ENCODE results near the gene PSD2.

The PSD2 gene

DNA sequence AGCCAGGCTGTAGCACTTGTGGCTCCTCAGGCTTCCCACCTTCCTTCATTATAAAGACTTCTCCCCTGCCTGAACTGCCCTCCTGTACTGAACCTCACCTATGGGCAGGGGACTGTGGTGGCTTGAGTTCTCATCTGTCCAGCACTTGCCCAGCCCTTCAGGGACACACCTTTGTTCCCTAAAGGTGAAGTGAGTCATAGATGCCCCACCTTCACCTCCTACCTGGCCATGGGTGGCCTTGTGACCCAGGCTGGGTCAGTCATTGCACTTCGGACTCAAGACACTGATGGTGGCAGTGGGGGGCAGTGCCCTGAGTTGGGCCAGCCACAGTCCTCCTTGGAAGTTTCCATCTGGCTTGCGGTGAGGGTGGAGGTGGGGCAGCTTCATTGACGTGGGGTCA, 26.1 kb upstream of the PSD2 start:
- TF ChIP-seq GATA1 (IDR thresholded peaks at IDR 0.05; ENCODE audit: low read depth, low read length) (no peak), POLR2A (IDR thresholded peaks at IDR 0.05; ENCODE audit: low read length) (no peak)
- no peak for DNase-seq

DNA sequence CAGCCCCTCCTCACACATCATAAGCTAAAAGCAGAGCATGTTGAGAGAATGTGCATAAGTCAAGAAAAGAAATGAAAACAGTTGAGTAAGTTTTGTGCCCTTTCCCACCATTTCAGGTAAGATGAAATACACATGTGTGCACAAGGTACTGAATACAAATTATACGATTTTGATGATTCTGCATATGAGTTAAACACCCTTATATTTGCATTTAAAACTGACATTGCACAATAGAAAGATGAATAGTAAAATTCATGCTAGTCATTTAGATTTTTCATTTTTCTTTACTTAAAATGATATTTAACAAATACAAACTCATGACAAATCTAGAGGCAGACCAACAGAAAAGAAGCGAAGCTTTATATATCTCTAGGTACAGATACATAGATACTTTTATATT, 24.9 kb upstream of the PSD2 start:
- no peak for DNase-seq
- TF ChIP-seq GATA1 (IDR thresholded peaks at IDR 0.05; ENCODE audit: low read depth, low read length), result no peak
- TF ChIP-seq POLR2A (IDR thresholded peaks at IDR 0.05; ENCODE audit: low read length), result no peak

DNA sequence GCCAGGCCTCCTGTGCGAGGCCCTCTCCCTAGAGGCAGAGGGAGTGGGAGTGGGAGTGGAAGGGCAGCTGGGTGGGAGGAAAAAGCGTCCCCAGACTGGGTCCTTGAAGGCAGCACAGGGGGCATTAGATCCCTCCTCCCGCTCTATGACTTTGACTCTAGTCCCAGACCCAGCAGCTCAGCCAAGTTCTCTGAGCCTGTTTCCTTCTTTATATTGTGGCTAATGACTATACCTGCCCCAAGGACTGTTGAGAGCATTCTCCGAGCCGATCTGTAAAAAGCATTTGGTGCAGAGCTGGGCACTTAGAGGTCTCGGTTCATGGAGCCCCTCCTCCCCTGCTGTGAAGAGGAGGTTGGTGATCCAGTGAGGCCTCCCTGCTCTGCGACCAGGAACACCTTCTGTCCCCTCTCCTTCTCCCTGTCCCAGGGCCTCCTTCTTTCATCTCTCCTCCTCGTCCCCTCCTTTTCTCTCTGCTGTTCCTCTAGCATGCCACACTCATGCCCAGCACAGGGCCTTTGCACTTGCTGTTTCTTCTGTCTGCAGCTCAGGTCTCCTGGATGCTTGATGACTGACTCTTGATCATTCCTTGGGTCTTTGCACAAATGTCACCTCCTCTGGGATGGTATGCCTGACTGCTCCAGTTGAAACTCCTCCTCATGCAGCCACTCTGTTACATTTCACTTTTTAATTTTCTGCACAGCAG, 23.4 kb upstream of the PSD2 start:
- DNase-seq, result no peak
- TF ChIP-seq POLR2A (IDR thresholded peaks at IDR 0.05; ENCODE audit: low read length) (no peak), GATA1 (IDR thresholded peaks at IDR 0.05; ENCODE audit: low read depth, low read length) (no peak)

DNA sequence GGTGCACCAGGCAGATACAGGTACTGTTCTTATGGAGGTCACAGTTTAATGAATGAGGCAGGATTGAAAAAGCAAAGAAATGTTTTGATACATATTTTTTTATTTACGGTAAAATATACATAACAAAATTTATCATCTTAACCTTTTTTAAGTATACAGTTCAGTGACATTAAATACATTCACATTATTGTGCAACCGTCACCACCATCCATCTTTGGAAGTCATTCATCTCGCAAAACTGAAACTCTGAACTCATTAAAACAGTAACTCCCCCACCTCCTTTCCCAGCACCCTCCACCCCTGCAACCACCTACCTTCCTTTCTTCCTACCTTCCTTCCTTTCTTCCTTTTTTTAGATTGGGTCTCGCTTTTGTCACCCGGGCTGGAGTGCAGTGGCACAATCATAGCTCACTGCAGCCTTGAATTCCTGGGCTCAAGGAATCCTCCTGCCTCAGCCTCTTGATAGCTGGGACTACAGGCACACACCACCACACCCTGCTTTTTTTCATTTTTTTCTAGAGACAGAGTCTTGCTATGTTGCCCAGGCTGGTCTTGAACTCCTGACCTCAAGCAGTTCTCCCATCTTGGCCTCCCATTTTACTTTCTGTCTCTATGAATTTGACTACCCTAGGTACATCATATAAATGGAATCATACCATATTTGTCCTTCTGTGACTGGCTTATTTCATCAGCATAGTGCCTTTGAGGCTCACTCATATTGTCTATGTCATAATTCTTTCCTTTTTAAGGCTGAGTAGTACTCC, 22.5 kb upstream of the PSD2 start:
- TF ChIP-seq POLR2A (IDR thresholded peaks at IDR 0.05; ENCODE audit: low read length) (no peak), GATA1 (IDR thresholded peaks at IDR 0.05; ENCODE audit: low read depth, low read length) (no peak)
- DNase-seq, result no peak

DNA sequence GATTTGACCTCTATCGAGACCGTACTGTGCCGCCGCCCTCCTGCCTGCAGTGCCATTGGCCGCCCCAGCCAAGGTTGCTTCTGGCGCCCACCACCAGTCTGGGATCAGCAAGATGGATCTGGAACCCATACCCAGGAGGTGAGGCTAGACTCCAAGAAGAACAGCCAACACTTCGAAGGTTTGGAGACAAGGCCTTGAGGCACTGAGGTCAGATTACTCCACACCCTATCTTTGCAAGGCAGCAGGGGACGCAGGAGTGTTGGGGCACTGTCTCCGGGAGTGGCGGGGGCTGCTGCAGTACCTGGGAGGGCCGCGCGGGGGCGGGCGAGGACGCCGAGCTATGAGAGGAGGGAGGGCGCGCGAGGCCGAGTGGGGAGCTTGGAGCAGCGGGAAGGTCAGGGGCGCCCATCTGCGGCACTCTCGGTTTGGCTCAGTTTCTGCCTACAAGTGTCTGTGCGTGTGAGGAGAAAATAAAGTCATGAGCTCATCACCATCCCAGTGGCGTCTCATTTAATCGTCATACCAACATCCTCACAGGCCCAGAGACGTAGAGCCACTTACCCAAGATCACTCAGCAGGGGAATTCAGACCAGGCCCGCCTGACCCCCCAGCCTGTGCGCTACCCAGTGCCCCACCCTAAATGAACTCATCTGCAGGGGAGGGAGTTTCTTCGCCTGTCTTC, 20.5 kb upstream of the PSD2 start:
- DNase-seq, result peak; percentile 85 to 86
- no peak for TF ChIP-seq GATA1 (IDR thresholded peaks at IDR 0.05; ENCODE audit: low read depth, low read length)
- no peak for TF ChIP-seq POLR2A (IDR thresholded peaks at IDR 0.05; ENCODE audit: low read length)

DNA sequence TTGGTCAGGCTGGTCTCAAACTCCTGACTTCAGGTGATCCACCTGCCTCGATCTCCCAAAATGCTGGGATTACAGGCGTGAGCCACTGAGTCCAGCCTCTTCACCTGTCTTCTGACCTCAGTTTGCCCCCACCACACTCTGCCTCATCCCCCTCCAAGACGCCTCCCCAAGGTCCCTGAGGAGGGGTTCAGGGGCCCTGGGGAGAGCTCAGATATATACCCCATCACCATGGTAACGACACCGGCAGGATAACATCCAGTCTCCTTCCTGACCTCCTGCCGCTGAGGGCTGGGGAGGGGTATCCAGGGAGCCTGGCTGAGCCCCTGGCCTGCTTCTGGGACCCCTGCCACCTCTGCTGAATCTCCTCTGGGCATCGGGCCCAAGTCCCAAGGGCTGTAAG, 19.7 kb upstream of the PSD2 start:
- no peak for TF ChIP-seq GATA1 (IDR thresholded peaks at IDR 0.05; ENCODE audit: low read depth, low read length)
- TF ChIP-seq POLR2A (IDR thresholded peaks at IDR 0.05; ENCODE audit: low read length), result no peak
- DNase-seq, result no peak

DNA sequence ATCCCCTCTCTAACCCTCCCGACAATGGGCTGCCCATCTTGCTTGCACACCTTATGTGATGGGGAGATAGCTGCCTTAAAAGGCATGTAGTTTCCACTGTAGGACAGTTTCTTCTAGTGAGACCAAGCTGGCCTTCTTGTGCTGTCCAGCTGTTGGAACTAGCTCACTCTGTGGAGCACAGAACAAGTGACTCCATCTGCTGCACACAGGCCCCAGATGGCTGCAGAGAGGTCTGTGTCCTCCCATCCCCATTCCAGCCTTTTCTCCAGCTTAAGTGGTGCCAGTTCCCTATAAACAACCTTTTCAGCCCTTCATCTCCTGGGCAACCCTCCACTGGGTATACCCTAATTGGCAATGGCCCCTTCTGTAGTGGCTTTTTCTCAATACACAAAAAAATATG, 18.7 kb upstream of the PSD2 start:
- DNase-seq, result no peak
- TF ChIP-seq GATA1 (IDR thresholded peaks at IDR 0.05; ENCODE audit: low read depth, low read length) (no peak), POLR2A (IDR thresholded peaks at IDR 0.05; ENCODE audit: low read length) (no peak)

DNA sequence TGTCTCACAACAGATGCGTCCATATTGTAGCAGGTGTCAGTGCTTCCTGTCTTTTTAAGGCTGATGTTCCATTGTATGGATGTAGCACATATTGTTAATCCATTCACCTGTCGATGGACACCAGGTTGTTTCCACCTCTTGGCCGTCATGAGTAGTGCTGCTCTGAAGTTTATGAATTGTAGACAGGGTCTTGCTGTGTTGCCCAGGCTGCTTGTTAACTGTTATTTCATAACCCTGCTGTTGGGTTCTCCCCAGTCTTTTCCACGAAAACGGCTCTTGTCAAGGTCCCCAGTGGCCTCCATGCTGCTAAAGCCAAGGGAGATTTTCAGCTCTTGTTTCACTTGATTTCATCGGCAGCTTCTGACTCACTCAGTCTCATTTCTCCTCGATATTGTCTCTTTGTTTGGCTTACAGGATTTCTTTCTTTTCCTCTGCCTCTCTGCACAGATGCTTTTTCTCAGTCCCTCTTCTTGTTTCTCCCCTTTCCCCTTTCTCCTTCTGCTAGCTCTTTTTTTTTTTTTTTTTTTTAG, 12.1 kb upstream of the PSD2 start:
- TF ChIP-seq POLR2A (IDR thresholded peaks at IDR 0.05; ENCODE audit: low read length), result no peak
- TF ChIP-seq GATA1 (IDR thresholded peaks at IDR 0.05; ENCODE audit: low read depth, low read length), result no peak
- peak in 1 of 2 experiments; percentile 15 for DNase-seq

DNA sequence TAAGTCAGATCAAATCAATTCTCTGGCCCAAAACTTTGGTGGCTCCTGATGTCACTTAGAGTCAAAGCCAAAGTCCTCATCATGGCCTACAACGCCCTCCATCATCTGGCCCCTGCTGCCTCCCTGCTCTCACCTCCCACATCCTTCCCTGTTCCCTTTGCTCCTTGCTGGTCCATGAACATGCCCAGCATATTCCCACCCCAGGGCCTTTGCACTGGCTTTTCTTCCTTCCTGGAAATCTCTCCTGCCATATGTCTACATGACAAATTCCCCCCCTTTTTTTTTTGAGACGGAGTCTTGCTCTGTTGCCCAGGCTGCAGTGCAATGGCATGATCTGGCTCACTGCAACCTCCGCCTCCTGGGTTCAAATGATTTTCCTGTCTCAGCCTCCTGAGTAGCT, 11.1 kb upstream of the PSD2 start:
- no peak for TF ChIP-seq GATA1 (IDR thresholded peaks at IDR 0.05; ENCODE audit: low read depth, low read length)
- no peak for TF ChIP-seq POLR2A (IDR thresholded peaks at IDR 0.05; ENCODE audit: low read length)
- no peak for DNase-seq

DNA sequence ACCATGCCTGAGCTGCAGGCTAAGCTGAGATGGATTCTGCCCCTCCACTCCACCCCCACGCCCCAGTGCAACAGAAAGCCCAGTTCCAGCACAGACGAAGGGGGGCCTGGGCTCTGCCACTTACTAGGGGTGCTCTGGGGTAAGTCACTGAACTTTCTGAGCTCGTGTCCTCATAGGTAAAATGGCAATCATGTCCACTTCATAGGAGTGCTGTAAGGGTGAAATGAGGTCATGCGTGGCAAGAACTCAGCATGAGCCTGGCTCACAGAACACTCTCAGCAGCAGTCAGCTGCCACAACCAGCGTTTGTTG, 8.4 kb upstream of the PSD2 start:
- TF ChIP-seq GATA1 (IDR thresholded peaks at IDR 0.05; ENCODE audit: low read depth, low read length) (no peak), POLR2A (IDR thresholded peaks at IDR 0.05; ENCODE audit: low read length) (no peak)

DNA sequence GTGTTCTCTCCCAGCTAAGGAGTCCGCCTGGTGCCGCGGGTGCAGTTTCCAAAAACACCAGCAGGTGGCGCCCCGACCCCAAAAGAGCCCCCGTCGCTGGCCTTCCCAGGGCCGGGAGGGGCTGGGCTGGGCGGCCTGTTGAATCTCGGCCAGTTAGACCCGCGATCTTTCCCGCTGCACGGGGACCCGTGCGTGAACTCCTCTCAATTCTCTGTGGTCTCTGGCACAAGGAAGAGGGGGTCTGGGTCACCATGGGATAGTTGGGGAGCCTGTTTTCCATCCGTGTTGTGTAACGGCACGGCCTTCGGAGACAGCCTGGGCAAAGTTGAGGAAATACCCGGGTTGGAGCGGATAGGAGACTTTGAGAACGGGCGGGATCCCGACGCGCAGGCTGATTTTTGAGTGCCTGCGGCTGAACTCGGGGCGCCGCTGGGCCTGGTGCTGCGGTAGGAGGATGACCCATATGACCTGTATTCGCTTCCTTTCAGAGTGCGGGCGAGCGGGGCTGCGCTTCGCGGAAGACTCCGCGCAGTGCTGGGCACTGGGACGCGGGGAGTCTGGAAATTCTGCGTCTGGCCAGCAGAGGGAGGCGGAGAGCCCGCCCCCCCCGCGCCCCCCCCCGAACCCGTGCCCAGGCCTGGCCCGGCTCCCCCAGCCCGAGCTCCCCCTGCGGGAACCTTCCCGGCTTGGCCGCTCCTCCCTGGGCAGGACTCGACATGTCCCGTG, 7.9 kb upstream of the PSD2 start:
- peak; percentile 69 to 84 for DNase-seq
- TF ChIP-seq POLR2A (IDR thresholded peaks at IDR 0.05; ENCODE audit: low read length) (no peak), GATA1 (IDR thresholded peaks at IDR 0.05; ENCODE audit: low read depth, low read length) (no peak)

More for the DNA sequence above, 8.4 kb upstream of the PSD2 start:
- DNase-seq, result no peak

DNA sequence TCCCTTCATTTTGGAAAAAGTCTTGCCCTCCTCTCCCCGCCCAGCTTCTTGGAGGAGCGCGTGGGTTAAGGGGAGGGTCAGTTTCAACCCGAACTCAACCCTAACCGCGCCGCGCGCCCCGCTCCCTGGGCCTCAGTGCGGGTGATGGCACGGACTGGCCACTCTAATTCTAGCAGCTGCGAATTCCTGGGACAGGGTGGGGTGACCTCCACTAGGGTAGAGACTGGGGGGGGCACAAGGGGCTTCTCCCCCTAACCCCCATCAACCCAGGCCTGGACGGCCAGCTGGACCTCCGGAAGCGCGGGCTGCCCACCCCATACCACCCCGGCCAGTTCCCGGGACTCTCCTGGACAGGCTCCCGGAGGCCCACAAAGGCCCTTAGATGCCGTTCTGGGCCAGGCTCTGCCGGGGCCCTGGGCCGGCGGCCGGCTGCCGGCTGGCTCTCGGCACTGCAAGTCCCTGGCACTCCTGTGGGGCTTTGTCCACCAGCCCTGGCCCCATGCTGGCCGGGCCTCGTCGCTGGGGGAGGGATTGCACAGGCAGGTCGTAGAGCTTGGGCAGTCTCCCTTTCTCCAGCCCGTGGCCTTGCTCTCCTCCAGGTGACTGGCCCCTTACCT, 7.2 kb upstream of the PSD2 start:
- TF ChIP-seq GATA1 (IDR thresholded peaks at IDR 0.05; ENCODE audit: low read depth, low read length) (no peak), POLR2A (IDR thresholded peaks at IDR 0.05; ENCODE audit: low read length) (no peak)
- DNase-seq, result no peak

DNA sequence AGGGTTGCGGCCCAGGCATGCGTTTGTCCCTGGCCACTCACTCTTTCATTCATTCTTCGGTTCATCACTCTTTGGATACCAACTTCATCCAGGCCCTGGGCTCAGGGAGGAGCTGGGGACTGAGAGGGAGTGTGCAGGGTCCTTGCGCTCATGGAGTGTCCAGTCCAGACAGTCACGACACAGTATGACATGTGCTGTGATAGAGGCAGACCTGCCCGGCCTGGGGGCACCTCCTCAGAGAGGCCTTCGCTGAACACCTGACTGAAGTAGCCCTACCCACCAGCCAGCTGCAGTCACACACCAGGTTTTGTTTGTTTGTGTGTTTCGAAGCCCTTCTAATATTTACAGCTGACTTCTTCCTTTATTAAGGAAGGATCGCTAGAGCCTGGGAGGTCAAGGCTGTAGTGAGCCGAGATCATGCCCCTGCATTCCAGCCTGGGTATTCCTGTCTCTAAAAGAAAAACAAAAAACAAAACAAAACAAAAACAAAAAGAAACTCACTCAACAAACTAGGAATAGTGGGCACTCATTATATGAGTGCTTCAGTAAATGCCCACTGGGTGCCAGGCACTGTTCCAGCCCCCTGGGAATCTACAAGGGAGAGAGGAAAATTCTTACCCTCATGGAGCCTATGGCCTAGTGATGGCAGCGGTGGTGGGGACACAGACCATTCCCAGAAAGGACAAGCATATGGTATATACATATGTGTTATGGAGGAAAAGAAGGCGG, 6.3 kb upstream of the PSD2 start:
- DNase-seq, result no peak
- no peak for TF ChIP-seq GATA1 (IDR thresholded peaks at IDR 0.05; ENCODE audit: low read depth, low read length)
- no peak for TF ChIP-seq POLR2A (IDR thresholded peaks at IDR 0.05; ENCODE audit: low read length)

Data from erythroblast (primary cell).